Neural cell (in vitro differentiated cells): ENCODE results near the gene EIF3B.

Experiments
- EP300 ChIP-seq: fragments of 450-650 bp; conservative IDR thresholded peaks from 2 replicates; pipeline ENCODE4 v1.6.1; 2014; ENCODE audit warnings: antibody characterized with exemption, mild to moderate bottlenecking, moderate library complexity; ENCODE audit not compliant: poor library complexity, severe bottlenecking
- MXI1 ChIP-seq: fragments of 450-650 bp; conservative IDR thresholded peaks from 2 replicates; pipeline ENCODE4 v1.6.1; 2014; ENCODE audit warnings: antibody characterized with exemption, mild to moderate bottlenecking; ENCODE audit not compliant: poor library complexity, severe bottlenecking
- POLR2AphosphoS5 ChIP-seq: IDR thresholded peaks from 2 replicates; pipeline ENCODE4 v1.6.1; 2012
- TAF1 ChIP-seq: IDR thresholded peaks from 2 replicates; pipeline ENCODE4 v1.6.1; 2012; ENCODE audit warnings: low read depth
- TF ChIP-seq, protein P1 (sequence below): fragments of 450-650 bp; IDR thresholded peaks from 2 replicates; pipeline ENCODE4 v1.5.1; 2014; ENCODE audit warnings: antibody characterized with exemption, mild to moderate bottlenecking, moderate library complexity; ENCODE audit not compliant: poor library complexity, severe bottlenecking

DNA sequence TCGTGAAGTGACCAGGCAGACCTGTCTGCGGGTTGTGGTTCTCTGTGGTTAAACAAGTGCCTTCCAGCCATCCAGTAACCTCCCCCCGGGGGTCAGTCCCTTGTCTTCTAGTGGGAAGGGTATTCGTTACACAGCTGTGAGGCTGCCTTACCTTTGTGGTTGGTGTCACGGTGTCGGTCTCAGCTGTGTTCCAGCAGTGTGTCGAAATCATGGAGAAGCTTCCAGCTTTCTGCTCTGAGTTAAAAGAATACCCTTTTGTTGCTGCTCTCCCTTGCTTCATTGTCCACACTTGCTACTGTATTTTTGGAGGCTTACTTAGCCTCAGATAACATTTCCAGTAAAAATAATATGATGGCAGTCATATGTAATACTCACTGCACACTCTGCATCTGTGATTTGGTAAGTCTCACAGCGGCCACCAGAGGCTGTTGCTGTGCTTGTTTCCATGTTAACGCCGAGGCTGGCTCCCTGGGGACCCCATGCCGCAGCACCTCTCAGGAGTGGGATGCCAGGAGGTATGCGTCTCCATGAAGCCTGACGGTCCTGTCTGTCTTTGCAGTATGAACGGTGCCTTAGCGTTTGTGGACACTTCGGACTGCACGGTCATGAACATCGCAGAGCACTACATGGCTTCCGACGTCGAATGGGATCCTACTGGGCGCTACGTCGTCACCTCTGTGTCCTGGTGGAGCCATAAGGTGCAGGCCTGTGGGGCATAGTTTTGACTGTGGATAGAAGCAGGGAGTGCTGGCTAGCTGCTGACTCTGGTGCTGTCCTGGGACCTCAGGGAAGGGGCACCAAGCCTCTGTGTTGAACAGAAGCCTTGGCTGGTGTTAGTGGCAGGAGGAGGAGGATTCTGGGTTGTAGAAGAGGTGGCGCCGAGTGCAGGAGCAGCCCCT lies 20.5 kb downstream of the EIF3B start:
- TF ChIP-seq, protein P1, sequence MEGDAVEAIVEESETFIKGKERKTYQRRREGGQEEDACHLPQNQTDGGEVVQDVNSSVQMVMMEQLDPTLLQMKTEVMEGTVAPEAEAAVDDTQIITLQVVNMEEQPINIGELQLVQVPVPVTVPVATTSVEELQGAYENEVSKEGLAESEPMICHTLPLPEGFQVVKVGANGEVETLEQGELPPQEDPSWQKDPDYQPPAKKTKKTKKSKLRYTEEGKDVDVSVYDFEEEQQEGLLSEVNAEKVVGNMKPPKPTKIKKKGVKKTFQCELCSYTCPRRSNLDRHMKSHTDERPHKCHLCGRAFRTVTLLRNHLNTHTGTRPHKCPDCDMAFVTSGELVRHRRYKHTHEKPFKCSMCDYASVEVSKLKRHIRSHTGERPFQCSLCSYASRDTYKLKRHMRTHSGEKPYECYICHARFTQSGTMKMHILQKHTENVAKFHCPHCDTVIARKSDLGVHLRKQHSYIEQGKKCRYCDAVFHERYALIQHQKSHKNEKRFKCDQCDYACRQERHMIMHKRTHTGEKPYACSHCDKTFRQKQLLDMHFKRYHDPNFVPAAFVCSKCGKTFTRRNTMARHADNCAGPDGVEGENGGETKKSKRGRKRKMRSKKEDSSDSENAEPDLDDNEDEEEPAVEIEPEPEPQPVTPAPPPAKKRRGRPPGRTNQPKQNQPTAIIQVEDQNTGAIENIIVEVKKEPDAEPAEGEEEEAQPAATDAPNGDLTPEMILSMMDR, result no peak
- no peak for TF ChIP-seq EP300
- TF ChIP-seq POLR2AphosphoS5, result no peak
- no peak for TF ChIP-seq TAF1
- TF ChIP-seq MXI1, result no peak
